Measurements from ENCODE around the gene TTLL5.

GRCh38 chr14:75946785-75947184, 285.7 kb downstream of the TTLL5 start:
- TF ChIP-seq EZH2 (IDR thresholded peaks at IDR 0.05; ENCODE audit: low read length, unreplicated experiment) (no peak), CTCF (conservative IDR thresholded peaks at IDR 0.05; ENCODE audit: low read depth, low read length) (no peak)

Measured in PC-3 (cell line).